Measurements from ENCODE around the gene GAA.

DNA sequence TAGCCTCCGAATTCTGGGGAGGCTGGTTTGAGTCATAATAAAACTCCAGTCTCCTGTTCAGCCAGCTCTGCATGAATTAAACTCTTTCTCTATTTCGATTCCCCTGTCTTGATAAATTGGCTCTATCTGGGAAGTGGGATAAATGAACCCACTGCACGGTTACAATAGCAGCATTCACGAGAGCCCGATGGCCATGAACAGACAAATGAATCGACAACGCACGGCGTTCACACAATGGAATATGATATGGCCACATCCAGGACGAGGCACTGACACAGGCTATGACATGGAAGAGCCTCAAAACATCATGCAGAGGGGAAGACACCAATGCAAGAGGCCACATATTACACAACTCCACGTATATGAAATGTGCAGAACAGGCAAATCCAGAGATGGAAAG lies 62.8 kb downstream of the GAA start:
- TF ChIP-seq YY1 (IDR thresholded peaks at IDR 0.05; ENCODE audit: low read depth, low read length) (no peak), RFX5 (IDR thresholded peaks at IDR 0.05; ENCODE audit: borderline replicate concordance, low read depth, low read length) (no peak), CHD2 (IDR thresholded peaks at IDR 0.05; ENCODE audit: low read length) (no peak), POLR2A (IDR thresholded peaks at IDR 0.05; ENCODE audit: control extremely low read depth in 1 of 2, low read depth in 2 of 2, low read length in 2 of 2) (no peak), ZNF274 (IDR thresholded peaks at IDR 0.05; ENCODE audit: borderline replicate concordance, extremely low read depth, low read length) (no peak)
